ENCODE measurements around the gene GPER1. TPM values are rescaled to one million over a fixed set of nuclear protein-coding genes. Genes with fewer than 3 reads are reported as not detected.

Gene GPER1
- total RNA-seq, 4 donors from 2014 or later: 12.5 to 29.2 (median 21.2) TPM

DNA sequence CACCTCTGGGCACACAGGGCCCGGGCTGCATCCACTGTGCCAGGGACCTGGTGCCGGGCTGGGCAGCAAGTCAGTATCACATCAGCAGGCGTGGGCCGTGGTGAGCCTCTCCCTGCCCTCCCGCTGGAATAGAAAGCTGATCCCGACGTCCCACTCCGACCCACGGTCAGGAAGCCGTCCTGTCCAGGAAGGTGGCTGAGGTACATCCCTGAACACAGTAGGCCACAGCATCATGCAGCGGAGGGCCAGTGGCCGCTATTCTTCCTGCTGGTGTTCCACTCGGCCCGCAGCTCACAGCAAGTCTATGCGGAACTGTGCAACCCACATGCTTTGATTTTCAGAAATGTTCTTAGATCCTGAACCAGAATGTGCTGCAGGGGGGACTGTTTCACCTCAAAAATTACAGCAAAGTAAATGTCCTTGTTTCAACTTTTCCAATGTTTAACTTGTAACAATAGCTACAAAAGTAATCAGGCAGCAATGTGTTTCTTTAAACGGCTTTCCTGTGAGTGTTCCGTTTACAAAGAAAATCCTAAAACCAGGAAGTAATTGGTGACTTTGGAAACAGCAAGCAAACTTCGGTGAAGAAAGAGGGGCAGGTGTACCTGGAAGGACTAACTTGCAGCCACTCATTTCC lies 44.2 kb upstream of the GPER1 start:
- peak overlapping the region in 1 of 3 donors; percentile 14 for H3K4me3 ChIP-seq (replicated peaks in 1 of 3)
- peak in 1 of 2 donors; percentile 26 for DNase-seq
- intact Hi-C loops (cut with DNase I): no loop called here
- H3K9me3 ChIP-seq: no peaks in the 10 kb centered on the region
- H3K27me3 ChIP-seq: no peaks in the 10 kb centered on the region
- WGBS, 2 donors: 43 to 51% methylated on average over 11 to 18 of the region's 18 CpGs
- H3K4me1 ChIP-seq: peaks cover 35 to 60% of the 10 kb centered on the region in 2 donors
- H3K36me3 ChIP-seq: no peaks in the 10 kb centered on the region
- TF ChIP-seq POLR2A (IDR thresholded peaks at IDR 0.05): no peak
- TF ChIP-seq, protein P1, sequence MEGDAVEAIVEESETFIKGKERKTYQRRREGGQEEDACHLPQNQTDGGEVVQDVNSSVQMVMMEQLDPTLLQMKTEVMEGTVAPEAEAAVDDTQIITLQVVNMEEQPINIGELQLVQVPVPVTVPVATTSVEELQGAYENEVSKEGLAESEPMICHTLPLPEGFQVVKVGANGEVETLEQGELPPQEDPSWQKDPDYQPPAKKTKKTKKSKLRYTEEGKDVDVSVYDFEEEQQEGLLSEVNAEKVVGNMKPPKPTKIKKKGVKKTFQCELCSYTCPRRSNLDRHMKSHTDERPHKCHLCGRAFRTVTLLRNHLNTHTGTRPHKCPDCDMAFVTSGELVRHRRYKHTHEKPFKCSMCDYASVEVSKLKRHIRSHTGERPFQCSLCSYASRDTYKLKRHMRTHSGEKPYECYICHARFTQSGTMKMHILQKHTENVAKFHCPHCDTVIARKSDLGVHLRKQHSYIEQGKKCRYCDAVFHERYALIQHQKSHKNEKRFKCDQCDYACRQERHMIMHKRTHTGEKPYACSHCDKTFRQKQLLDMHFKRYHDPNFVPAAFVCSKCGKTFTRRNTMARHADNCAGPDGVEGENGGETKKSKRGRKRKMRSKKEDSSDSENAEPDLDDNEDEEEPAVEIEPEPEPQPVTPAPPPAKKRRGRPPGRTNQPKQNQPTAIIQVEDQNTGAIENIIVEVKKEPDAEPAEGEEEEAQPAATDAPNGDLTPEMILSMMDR (IDR thresholded peaks at IDR 0.05): no peak
- peak overlapping the region; percentile 34 to 91 (median 90) for H3K27ac ChIP-seq

DNA sequence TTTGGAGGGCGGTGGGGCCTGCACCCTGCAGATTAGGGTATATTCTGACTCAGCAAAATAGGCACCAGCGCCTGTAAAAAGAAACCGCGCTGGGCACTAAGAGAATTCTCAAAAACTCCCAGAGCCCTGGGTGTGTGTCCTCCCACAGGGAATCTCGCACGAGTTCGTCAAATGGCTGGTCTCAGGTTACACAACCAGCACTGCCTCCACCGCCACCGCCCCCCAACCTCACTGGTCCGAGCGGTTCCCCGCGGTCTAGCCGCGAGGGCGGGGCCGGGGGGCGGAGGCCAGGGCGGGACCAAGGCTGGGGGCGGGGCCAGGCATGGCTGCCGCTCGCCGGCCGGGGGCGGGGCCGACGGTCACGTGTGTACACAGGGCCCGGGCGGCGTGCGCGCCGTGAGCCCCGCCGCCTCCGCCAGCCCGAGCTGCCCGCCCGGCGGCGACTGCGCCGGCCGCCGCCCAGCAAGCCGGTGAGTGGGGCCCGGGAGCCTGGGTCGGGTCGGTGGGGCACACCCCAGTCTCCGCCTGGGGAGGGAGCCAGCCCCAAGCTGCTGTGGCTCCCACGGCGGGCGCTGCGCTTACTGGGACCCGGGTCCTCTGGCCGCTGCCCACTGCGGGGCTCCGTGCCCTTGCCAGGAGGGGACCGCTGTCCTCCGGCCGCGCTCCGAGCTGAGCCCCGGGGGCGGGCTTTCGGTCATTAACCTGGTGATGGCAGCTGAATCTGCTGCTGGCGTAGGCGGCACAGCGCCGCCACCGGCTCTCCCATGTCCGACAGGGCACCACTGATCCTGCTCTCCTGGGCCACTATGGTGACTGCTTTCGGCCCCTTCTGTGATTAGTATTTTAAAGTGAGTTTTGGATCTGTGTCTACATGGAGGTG lies 43.5 kb upstream of the GPER1 start, which contains the start of gene GPR146:
Gene GPR146, plus strand, starts transcription at position 358 of the 880 bp plus-strand sequence. CDS start 12,970 bp downstream, outside the sequence.
- WGBS, 2 donors: 0 to 3% methylated on average over 7 to 9 of the region's 74 CpGs
- H3K4me3 ChIP-seq (replicated peaks in 1 of 3): peak within 1 kb of the TSS in 2 of 3 donors; percentile 23 to 52
- H3K27me3 ChIP-seq: no peaks in the 10 kb centered on the region
- H3K27ac ChIP-seq: peak within 1 kb of the TSS; percentile 54 to 91 (median 90)
- peak; percentile 99 for DNase-seq
- H3K36me3 ChIP-seq: no peaks in the 10 kb centered on the region
- H3K4me1 ChIP-seq: peaks cover 35 to 67% of the 10 kb centered on the region in 2 donors
- intact Hi-C loops (cut with DNase I): no loop called here
- no peaks in the 10 kb centered on the region for H3K9me3 ChIP-seq
- peak in 1 of 2 donors; percentile 46 for TF ChIP-seq POLR2A (IDR thresholded peaks at IDR 0.05)
- TF ChIP-seq, protein P1 (IDR thresholded peaks at IDR 0.05): peak in 4 of 6 experiments; percentile 40 to 62 (median 46)

DNA sequence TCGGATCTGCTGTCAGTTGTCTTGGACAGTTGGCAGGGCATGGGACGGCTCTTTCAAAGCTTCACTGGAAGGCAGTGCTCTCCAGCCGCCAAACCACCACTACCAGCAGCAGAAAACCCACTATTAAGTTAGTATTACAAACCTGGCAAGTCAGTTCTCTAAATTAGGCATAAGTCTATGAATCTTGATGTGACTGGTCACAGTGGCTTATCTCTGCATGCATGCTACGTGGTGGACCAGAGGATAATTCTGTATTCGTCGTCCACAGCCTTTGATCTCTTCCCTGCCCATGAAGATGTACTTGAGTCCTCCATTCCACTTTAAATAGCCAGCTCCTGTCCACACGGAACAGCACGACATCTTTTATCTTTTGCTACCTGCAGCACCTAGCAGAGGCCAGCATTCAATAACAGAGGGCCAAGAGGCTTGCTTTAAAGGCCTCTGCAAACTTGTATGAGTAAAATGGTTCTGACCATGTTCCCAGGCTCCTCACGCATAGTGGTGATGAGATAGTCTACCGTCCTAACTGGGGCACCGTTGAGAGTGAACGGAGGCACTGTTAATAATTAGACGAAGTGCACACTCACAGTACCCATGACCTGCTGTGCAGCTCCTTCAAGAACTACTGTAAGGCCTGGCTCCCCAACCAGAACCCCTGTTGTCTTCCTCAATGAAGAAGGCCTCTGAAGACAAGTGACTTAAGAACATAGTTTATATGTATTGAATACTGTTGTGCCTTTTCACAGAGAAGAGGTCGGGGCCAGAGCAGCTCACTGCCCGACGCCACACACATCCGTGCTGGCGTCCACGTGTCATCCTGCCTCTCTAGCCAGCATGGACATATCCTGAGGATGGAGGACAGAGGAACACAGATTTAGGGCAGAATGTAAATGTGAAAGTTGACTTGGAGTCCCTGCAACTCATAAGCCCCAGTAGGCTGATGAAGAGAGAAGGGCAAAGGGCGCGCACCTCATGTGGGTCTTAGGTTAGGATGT lies 42.5 kb upstream of the GPER1 start:
- WGBS, 2 donors: 75% methylated on average over 20 to 21 of the region's 21 CpGs

More for the DNA sequence above, 42.5 kb upstream of the GPER1 start:
- DNase-seq: no peak
- TF ChIP-seq, protein P1 (IDR thresholded peaks at IDR 0.05): no peak
- no peak for TF ChIP-seq POLR2A (IDR thresholded peaks at IDR 0.05)
- Histone ChIP-seq H3K9me3 (no peaks in the 10 kb centered on the region), H3K27me3 (no peaks in the 10 kb centered on the region), H3K36me3 (no peaks in the 10 kb centered on the region), H3K4me1 (peaks cover 35 to 76% of the 10 kb centered on the region in 2 donors), H3K4me3 (replicated peaks in 1 of 3) (peak overlapping the region in 1 of 3 donors; percentile 52), H3K27ac (peak overlapping the region in 2 of 3 donors; percentile 54 to 82)
- intact Hi-C loops (cut with DNase I): no loop called here
